GM12892 (cell line): ENCODE data around the gene SLCO2A1.

Experiments
- DNase-seq: peaks from one replicate; pipeline ENCODE4 v3.0.0; 2011; ENCODE audit not compliant: insufficient read length
- FAIRE-seq: peaks from 2 replicates; lab custom pipeline; 2011; peaks lifted over from hg19 to GRCh38; lab: Jason Lieb, UNC
- POLR2A ChIP-seq: IDR thresholded peaks from 2 replicates; pipeline ENCODE4 v1.6.1; 2011; ENCODE audit warnings: low read depth, low read length, control low read depth
- POLR2AphosphoS5 ChIP-seq: IDR thresholded peaks from 2 replicates; pipeline ENCODE4 v1.6.1; 2011; ENCODE audit warnings: low read depth, low read length, control low read depth
- TAF1 ChIP-seq: IDR thresholded peaks from 2 replicates; pipeline ENCODE4 v1.6.1; 2011; ENCODE audit warnings: low read depth, mild to moderate bottlenecking, control low read depth, low read length, borderline replicate concordance

SLCO2A1 gene

GRCh38 chr3:133963657-133964396, 65.9 kb downstream of the SLCO2A1 start:
- TF ChIP-seq POLR2A (no peak), TAF1 (no peak), POLR2AphosphoS5 (no peak)
- FAIRE-seq (no peak), DNase-seq (no peak)

GRCh38 chr3:133962849-133963248, 66.9 kb downstream of the SLCO2A1 start:
- TF ChIP-seq POLR2AphosphoS5 (no peak), POLR2A (no peak), TAF1 (no peak)
- DNase-seq, result no peak
- FAIRE-seq, result no peak

- DNase-seq (no peak), FAIRE-seq (no peak)
- no peak for TF ChIP-seq POLR2AphosphoS5
- no peak for TF ChIP-seq POLR2A
- no peak for TF ChIP-seq TAF1
Observed at GRCh38 chr3:133958071-133958805, 71.5 kb downstream of the SLCO2A1 start.

GRCh38 chr3:133956982-133957381, 72.7 kb downstream of the SLCO2A1 start:
- no peak for FAIRE-seq
- no peak for DNase-seq
- TF ChIP-seq POLR2AphosphoS5, result no peak

GRCh38 chr3:133956353-133956752, 73.4 kb downstream of the SLCO2A1 start:
- FAIRE-seq, result no peak
- TF ChIP-seq POLR2AphosphoS5 (no peak), TAF1 (no peak), POLR2A (no peak)
- DNase-seq, result no peak

GRCh38 chr3:133955892-133956291, 73.8 kb downstream of the SLCO2A1 start:
- DNase-seq (no peak), FAIRE-seq (no peak)
- TF ChIP-seq POLR2A (no peak), TAF1 (no peak), POLR2AphosphoS5 (no peak)

GRCh38 chr3:133954717-133955360, 74.9 kb downstream of the SLCO2A1 start:
- FAIRE-seq, result no peak
- DNase-seq, result no peak

GRCh38 chr3:133953297-133953696, 76.4 kb downstream of the SLCO2A1 start:
- no peak for FAIRE-seq
- TF ChIP-seq TAF1, result no peak
- TF ChIP-seq POLR2AphosphoS5, result no peak
- TF ChIP-seq POLR2A, result no peak
- DNase-seq, result no peak

More at GRCh38 chr3:133954717-133955360, 74.9 kb downstream of the SLCO2A1 start:
- TF ChIP-seq POLR2A (no peak), TAF1 (no peak), POLR2AphosphoS5 (no peak)

GRCh38 chr3:133949438-133949837, 80.3 kb downstream of the SLCO2A1 start:
- TF ChIP-seq POLR2AphosphoS5 (no peak), POLR2A (no peak)
- no peak for FAIRE-seq
- no peak for DNase-seq

GRCh38 chr3:133948996-133949395, 80.7 kb downstream of the SLCO2A1 start:
- DNase-seq (no peak), FAIRE-seq (no peak)
- TF ChIP-seq TAF1 (no peak), POLR2A (no peak), POLR2AphosphoS5 (no peak)

- FAIRE-seq (no peak), DNase-seq (no peak)
- TF ChIP-seq POLR2A (no peak), TAF1 (no peak), POLR2AphosphoS5 (no peak)
Observed at GRCh38 chr3:133948131-133948810, 81.5 kb downstream of the SLCO2A1 start.

- TF ChIP-seq TAF1 (no peak), POLR2A (no peak), POLR2AphosphoS5 (no peak)
- DNase-seq (no peak), FAIRE-seq (no peak)
Observed at GRCh38 chr3:133945381-133946095, 84.2 kb downstream of the SLCO2A1 start.
